ENCODE measurements around the gene FBXW7. TPM values are rescaled to one million over a fixed set of nuclear protein-coding genes. Genes with fewer than 3 reads are reported as not detected.

FBXW7 gene
- total RNA-seq, 1 donor from 2014 or later = 128 TPM

- no peak overlapping the region for H3K27ac ChIP-seq
- no peak for DNase-seq (ENCODE audit: low spot score in 2 of 2)
- H3K27me3 ChIP-seq = no peaks in the 10 kb centered on the region
- no peaks in the 10 kb centered on the region for H3K36me3 ChIP-seq
- no peaks in the 10 kb centered on the region for H3K9me3 ChIP-seq
- no peaks in the 10 kb centered on the region for H3K4me1 ChIP-seq
- H3K4me3 ChIP-seq = no peak overlapping the region
- no peak for TF ChIP-seq CTCF (IDR thresholded peaks at IDR 0.05)
- intact Hi-C loops (cut with DNase I) = no loop called here
These were observed 254.7 kb downstream of the FBXW7 start for GRCh38 chr4:152281211-152281610.

GRCh38 chr4:152279234-152279566 is 256.7 kb downstream of the FBXW7 start:
- intact Hi-C loops (cut with DNase I) = no loop called here
- H3K36me3 ChIP-seq = no peaks in the 10 kb centered on the region
- TF ChIP-seq CTCF (IDR thresholded peaks at IDR 0.05) = no peak
- H3K4me1 ChIP-seq = no peaks in the 10 kb centered on the region
- DNase-seq (ENCODE audit: low spot score in 2 of 2) = no peak
- no peaks in the 10 kb centered on the region for H3K27me3 ChIP-seq
- H3K27ac ChIP-seq = no peak overlapping the region
- H3K9me3 ChIP-seq = no peaks in the 10 kb centered on the region
- no peak overlapping the region for H3K4me3 ChIP-seq

- Histone ChIP-seq H3K4me1 (no peaks in the 10 kb centered on the region), H3K27me3 (no peaks in the 10 kb centered on the region), H3K36me3 (no peaks in the 10 kb centered on the region), H3K9me3 (no peaks in the 10 kb centered on the region), H3K27ac (no peak overlapping the region), H3K4me3 (no peak overlapping the region)
- intact Hi-C loops (cut with DNase I) = no loop called here
- no peak for DNase-seq (ENCODE audit: low spot score in 2 of 2)
- no peak for TF ChIP-seq CTCF (IDR thresholded peaks at IDR 0.05)
These were observed 257.2 kb downstream of the FBXW7 start for GRCh38 chr4:152278505-152279233.

- H3K27me3 ChIP-seq = no peaks in the 10 kb centered on the region
- intact Hi-C loops (cut with DNase I) = no loop called here
- no peaks in the 10 kb centered on the region for H3K9me3 ChIP-seq
- no peak overlapping the region for H3K27ac ChIP-seq
- no peaks in the 10 kb centered on the region for H3K4me1 ChIP-seq
- DNase-seq (ENCODE audit: low spot score in 2 of 2) = no peak
- no peak overlapping the region for H3K4me3 ChIP-seq
- no peaks in the 10 kb centered on the region for H3K36me3 ChIP-seq
- no peak for TF ChIP-seq CTCF (IDR thresholded peaks at IDR 0.05)
These were observed 257.8 kb downstream of the FBXW7 start for GRCh38 chr4:152278172-152278504.

GRCh38 chr4:152277333-152277732 is 258.6 kb downstream of the FBXW7 start:
- Histone ChIP-seq H3K27me3 (no peaks in the 10 kb centered on the region), H3K36me3 (no peaks in the 10 kb centered on the region), H3K4me1 (no peaks in the 10 kb centered on the region), H3K9me3 (no peaks in the 10 kb centered on the region), H3K27ac (no peak overlapping the region), H3K4me3 (no peak overlapping the region)
- intact Hi-C loops (cut with DNase I) = no loop called here
- no peak for DNase-seq (ENCODE audit: low spot score in 2 of 2)
- TF ChIP-seq CTCF (IDR thresholded peaks at IDR 0.05) = no peak

GRCh38 chr4:152273343-152273742 is 262.5 kb downstream of the FBXW7 start:
- TF ChIP-seq CTCF (IDR thresholded peaks at IDR 0.05) = no peak
- intact Hi-C loops (cut with DNase I) = no loop called here
- Histone ChIP-seq H3K9me3 (no peaks in the 10 kb centered on the region), H3K4me3 (no peak overlapping the region), H3K27ac (no peak overlapping the region), H3K4me1 (no peaks in the 10 kb centered on the region), H3K27me3 (no peaks in the 10 kb centered on the region), H3K36me3 (no peaks in the 10 kb centered on the region)
- DNase-seq (ENCODE audit: low spot score in 2 of 2) = no peak

All from ascending aorta (tissue), 2 donors.